Endodermal cell (in vitro differentiated cells): Measurements from ENCODE around the gene MDH1. TPM values are rescaled to one million over a fixed set of nuclear protein-coding genes. Genes with fewer than 3 reads are reported as not detected.
A peak's percentile ranks its signal among the peaks of the same experiment; 100 is the strongest.
"Not testable (repeated sequence)": the region's sequence is repeated elsewhere in the genome, so short reads cannot be mapped to it uniquely, and the experiment has no call there.

Experiments
- DNase-seq: peaks from one replicate; pipeline ENCODE4 v3.0.0-alpha.2; 2017
- H3K27ac ChIP-seq: 2 replicates; pipeline ENCODE4 v1.5.1; 2013; ENCODE audit warnings: mild to moderate bottlenecking, low read depth, low read length, moderate library complexity
- H3K27me3 ChIP-seq: 2 replicates; pipeline ENCODE4 v1.6.1; 2013; ENCODE audit warnings: mild to moderate bottlenecking, low read length, moderate library complexity; ENCODE audit not compliant: insufficient read depth, control insufficient read depth, poor library complexity, severe bottlenecking
- H3K36me3 ChIP-seq: 2 replicates; pipeline ENCODE4 v1.7.0; 2013; ENCODE audit warnings: mild to moderate bottlenecking, low read length, moderate library complexity; ENCODE audit not compliant: control insufficient read depth, insufficient read depth
- H3K4me1 ChIP-seq: one replicate; pipeline ENCODE4 v1.7.0; 2013; ENCODE audit warnings: low read length; ENCODE audit not compliant: control insufficient read depth, insufficient read depth
- H3K4me3 ChIP-seq: 2 replicates; pipeline ENCODE4 v1.5.1; 2013; ENCODE audit warnings: mild to moderate bottlenecking, low read length, moderate library complexity
- H3K9ac ChIP-seq: 2 replicates; pipeline ENCODE4 v1.6.1; 2013; ENCODE audit warnings: mild to moderate bottlenecking, low read length, moderate library complexity; ENCODE audit not compliant: poor library complexity, severe bottlenecking; ENCODE audit errors: extremely low read depth
- H3K9me3 ChIP-seq: 2 replicates; pipeline ENCODE4 v1.6.1; 2013; ENCODE audit warnings: mild to moderate bottlenecking, low read length, moderate library complexity; ENCODE audit not compliant: control insufficient read depth
- H3K27ac Mint-ChIP-seq: 2 replicates; pipeline ENCODE4 v1.8.0; 2020; ENCODE audit warnings: mixed read lengths
- H3K27me3 Mint-ChIP-seq: 2 replicates; pipeline ENCODE4 v1.8.0; 2021; ENCODE audit warnings: mild to moderate bottlenecking, mixed read lengths; ENCODE audit not compliant: insufficient read depth
- H3K36me3 Mint-ChIP-seq: 2 replicates; pipeline ENCODE4 v1.8.0; 2020; ENCODE audit warnings: low read depth, mixed read lengths
- H3K4me1 Mint-ChIP-seq: 2 replicates; pipeline ENCODE4 v1.8.0; 2020; ENCODE audit warnings: mixed read lengths
- H3K4me3 Mint-ChIP-seq: 2 replicates; pipeline ENCODE4 v1.8.0; 2020; ENCODE audit warnings: mild to moderate bottlenecking, moderate library complexity, mixed read lengths
- H3K9me3 Mint-ChIP-seq: 2 replicates; pipeline ENCODE4 v1.8.0; 2020; ENCODE audit warnings: mild to moderate bottlenecking, mixed read lengths
- WGBS, 2 experiments: methylation state at CpG; one replicate each; pipeline versions ENCODE4 v1.1.5 to v1.1.7; 2013; ENCODE audit warnings: missing lambda C conversion rate in 2 of 2, mixed read lengths in 1 of 2; ENCODE audit not compliant: insufficient coverage in 1 of 2, insufficient read length in 1 of 2; 5-methylcytosine and 5-hydroxymethylcytosine counted together
- total RNA-seq, 2 donors: library from RNA; stranded (reverse); fragmentation: NEBNext Ultra II Directional in 1 of 2; extraction: Animal tissue kit (Norgen Biotek cat#: 25700) in 1 of 2; gene quantifications; 2 replicates in 1 of 2; 3 replicates in 1 of 2; pipeline ENCODE4 v1.2.1, GENCODE V29; 2021
- TF ChIP-seq, protein P1 (sequence below): fragments of 200-600 bp; sonication (generic); conservative IDR thresholded peaks from 2 replicates; pipeline ENCODE4 v1.5.0; 2021; ENCODE audit warnings: antibody characterized with exemption, mild to moderate bottlenecking

Gene MDH1
- total RNA-seq, 2 donors from 2014 or later, result 160 to 259 TPM

DNA sequence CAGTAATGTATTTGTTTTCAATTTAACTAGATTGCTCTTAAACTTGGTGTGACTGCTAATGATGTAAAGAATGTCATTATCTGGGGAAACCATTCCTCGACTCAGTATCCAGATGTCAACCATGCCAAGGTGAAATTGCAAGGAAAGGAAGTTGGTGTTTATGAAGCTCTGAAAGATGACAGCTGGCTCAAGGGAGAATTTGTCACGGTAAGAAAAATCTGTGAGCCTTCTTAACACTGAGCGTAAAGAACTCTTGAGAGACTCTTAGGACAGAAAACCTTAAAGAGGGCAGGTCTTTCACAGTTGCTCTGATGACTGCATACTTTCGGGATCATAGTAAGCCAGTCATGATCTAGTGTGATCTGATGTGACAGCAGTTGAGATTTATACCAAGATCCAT lies 15.9 kb downstream of the MDH1 start:
- TF ChIP-seq, protein P1, sequence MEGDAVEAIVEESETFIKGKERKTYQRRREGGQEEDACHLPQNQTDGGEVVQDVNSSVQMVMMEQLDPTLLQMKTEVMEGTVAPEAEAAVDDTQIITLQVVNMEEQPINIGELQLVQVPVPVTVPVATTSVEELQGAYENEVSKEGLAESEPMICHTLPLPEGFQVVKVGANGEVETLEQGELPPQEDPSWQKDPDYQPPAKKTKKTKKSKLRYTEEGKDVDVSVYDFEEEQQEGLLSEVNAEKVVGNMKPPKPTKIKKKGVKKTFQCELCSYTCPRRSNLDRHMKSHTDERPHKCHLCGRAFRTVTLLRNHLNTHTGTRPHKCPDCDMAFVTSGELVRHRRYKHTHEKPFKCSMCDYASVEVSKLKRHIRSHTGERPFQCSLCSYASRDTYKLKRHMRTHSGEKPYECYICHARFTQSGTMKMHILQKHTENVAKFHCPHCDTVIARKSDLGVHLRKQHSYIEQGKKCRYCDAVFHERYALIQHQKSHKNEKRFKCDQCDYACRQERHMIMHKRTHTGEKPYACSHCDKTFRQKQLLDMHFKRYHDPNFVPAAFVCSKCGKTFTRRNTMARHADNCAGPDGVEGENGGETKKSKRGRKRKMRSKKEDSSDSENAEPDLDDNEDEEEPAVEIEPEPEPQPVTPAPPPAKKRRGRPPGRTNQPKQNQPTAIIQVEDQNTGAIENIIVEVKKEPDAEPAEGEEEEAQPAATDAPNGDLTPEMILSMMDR, result no peak
- Histone ChIP-seq H3K36me3 (peaks cover 67% of the 10 kb centered on the region), H3K27ac (no peak overlapping the region), H3K9ac (no peak overlapping the region), H3K4me3 (no peak overlapping the region), H3K9me3 (no peaks in the 10 kb centered on the region), H3K27me3 (no peaks in the 10 kb centered on the region), H3K4me1 (peaks cover 9% of the 10 kb centered on the region)
- Mint-ChIP-seq H3K27me3 (no peaks in the 10 kb centered on the region), H3K36me3 (peaks cover 56% of the 10 kb centered on the region), H3K4me1 (peaks cover 17% of the 10 kb centered on the region), H3K4me3 (no peak overlapping the region), H3K9me3 (no peaks in the 10 kb centered on the region), H3K27ac (no peak overlapping the region)
- no peak for DNase-seq
- 92 to 96% methylated on average over 4 of the region's 4 CpGs for WGBS, 2 experiments

DNA sequence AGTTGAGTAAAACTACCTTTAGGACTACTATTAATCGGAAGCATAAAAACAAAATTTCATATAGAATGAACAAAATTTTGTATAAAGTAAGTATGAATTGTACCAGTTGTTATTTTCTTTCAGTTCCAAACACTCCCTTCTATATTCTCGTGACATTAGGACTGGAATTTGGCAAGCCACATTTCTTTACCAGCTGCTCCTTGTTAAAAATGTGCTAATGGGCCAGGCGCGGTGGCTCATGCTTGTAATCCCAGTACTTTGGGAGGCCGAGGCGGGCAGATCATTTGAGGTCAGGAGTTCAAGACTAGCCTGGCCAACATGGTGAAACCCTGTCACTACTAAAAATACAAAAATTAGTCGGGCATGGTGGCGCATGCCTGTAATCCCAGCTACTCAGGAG lies 20.1 kb downstream of the MDH1 start:
- H3K4me3 ChIP-seq, H3K9ac ChIP-seq, H3K27ac ChIP-seq, H3K27me3 Mint-ChIP-seq, H3K27ac Mint-ChIP-seq, H3K27me3 ChIP-seq, DNase-seq, H3K9me3 Mint-ChIP-seq, H3K4me3 Mint-ChIP-seq: not testable (repeated sequence)
- Mint-ChIP-seq H3K36me3 (peaks cover 33% of the 10 kb centered on the region), H3K4me1 (peaks cover 16% of the 10 kb centered on the region)
- Histone ChIP-seq H3K4me1 (peaks cover 10% of the 10 kb centered on the region), H3K36me3 (peaks cover 44% of the 10 kb centered on the region), H3K9me3 (peaks cover 15% of the 10 kb centered on the region)
- WGBS, 2 experiments, result 88 to 94% methylated on average over 3 to 7 of the region's 8 CpGs

DNA sequence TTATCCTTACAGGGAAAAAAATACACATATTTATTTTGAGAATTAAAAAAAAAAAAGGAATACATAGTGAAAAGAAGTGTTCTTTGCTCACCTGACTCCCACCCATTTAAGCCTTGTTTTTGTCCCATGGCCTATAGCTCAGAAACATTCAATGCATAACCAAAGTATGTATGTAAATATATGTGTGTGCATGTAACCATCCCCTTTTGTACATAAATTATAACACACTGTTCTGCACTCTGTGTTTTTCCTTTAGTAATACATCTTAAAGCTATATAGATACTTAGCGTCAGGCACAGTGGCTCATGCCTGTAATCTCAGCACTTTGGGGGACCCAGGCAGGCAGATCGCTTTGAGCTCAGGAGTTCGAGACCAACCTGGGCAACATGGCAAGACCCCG lies 21.8 kb downstream of the MDH1 start:
- H3K9me3 ChIP-seq, result peaks cover 15% of the 10 kb centered on the region
- no peak for DNase-seq
- WGBS, 2 experiments, result 95 to 100% methylated on average over 1 to 4 of the region's 4 CpGs
- no peak overlapping the region for H3K9ac ChIP-seq
- H3K27me3 ChIP-seq, result no peaks in the 10 kb centered on the region
- H3K36me3 ChIP-seq, result peaks cover 28% of the 10 kb centered on the region
- TF ChIP-seq, protein P1, result no peak
- Mint-ChIP-seq H3K36me3 (peaks cover 19% of the 10 kb centered on the region), H3K27ac (no peak overlapping the region), H3K9me3 (peaks cover 5% of the 10 kb centered on the region), H3K4me3 (no peak overlapping the region), H3K27me3 (no peaks in the 10 kb centered on the region), H3K4me1 (peaks cover 29% of the 10 kb centered on the region)
- H3K27ac ChIP-seq, result no peak overlapping the region
- H3K4me3 ChIP-seq, result no peak overlapping the region
- H3K4me1 ChIP-seq, result peaks cover 8% of the 10 kb centered on the region

DNA sequence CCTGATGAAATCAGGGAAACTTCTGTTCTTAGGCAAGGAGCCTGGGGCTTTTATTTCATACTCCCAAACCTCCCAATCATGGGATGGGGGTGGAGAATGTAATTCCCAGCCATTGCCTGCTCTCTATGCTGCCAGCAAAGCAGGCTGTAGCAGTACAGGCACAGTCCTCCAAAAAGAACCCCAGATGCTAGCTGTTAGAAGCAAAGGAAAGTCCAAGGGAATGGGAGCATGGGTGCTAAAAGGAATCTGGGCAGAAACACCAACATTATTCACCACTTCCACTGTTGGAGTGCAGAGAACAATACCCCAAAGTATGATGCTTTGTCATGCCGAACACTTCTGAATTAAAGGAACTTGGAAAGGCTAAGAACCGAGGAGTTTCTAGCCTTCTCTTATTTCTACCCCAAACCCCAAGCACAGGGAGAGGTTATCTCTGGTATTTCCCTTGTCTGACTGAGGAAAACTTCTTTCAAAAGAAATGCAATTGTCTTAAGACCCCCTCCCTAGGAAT lies 24.7 kb downstream of the MDH1 start:
- Histone ChIP-seq H3K9me3 (peaks cover 15% of the 10 kb centered on the region), H3K4me1 (peaks cover 12% of the 10 kb centered on the region), H3K27ac (peak overlapping the region; percentile 94), H3K27me3 (no peaks in the 10 kb centered on the region), H3K36me3 (peaks cover 2% of the 10 kb centered on the region), H3K4me3 (peak overlapping the region; percentile 52), H3K9ac (peak overlapping the region; percentile 91)
- peak; percentile 53 for DNase-seq
- TF ChIP-seq, protein P1, result no peak
- no peaks in the 10 kb centered on the region for H3K27me3 Mint-ChIP-seq
- H3K4me1 Mint-ChIP-seq, result peaks cover 52% of the 10 kb centered on the region
- 42 to 70% methylated on average over 2 of the region's 2 CpGs for WGBS, 2 experiments
- peaks cover 5% of the 10 kb centered on the region for H3K9me3 Mint-ChIP-seq
- H3K36me3 Mint-ChIP-seq, result no peaks in the 10 kb centered on the region
- H3K4me3 Mint-ChIP-seq, result peak overlapping the region; percentile 18
- peak overlapping the region; percentile 99 for H3K27ac Mint-ChIP-seq
